Measurements from ENCODE around the gene APBB1.

The APBB1 gene

GRCh38 chr11:6377902-6378639 is 40.8 kb downstream of the APBB1 start:
- TF ChIP-seq EZH2 (IDR thresholded peaks at IDR 0.05; ENCODE audit: borderline replicate concordance, low read depth, low read length, severe bottlenecking) (no peak), CTCF (IDR thresholded peaks at IDR 0.05; ENCODE audit: borderline replicate concordance, extremely low read depth, low read length, poor library complexity, severe bottlenecking) (no peak)
- no peak for DNase-seq
- no peak overlapping the region for H3K27ac ChIP-seq (ENCODE audit: low read length)
- peaks cover 10% of the 10 kb centered on the region for H3K27me3 ChIP-seq (ENCODE audit: insufficient read depth, low read length, poor library complexity)
- H3K4me1 ChIP-seq (ENCODE audit: insufficient read depth, low read length): no peaks in the 10 kb centered on the region
- no peak overlapping the region for H3K4me2 ChIP-seq (ENCODE audit: insufficient read depth, low read length)
- no peak overlapping the region for H2AFZ ChIP-seq (ENCODE audit: low read depth, low read length)
- no peaks in the 10 kb centered on the region for H3K79me2 ChIP-seq (ENCODE audit: insufficient read depth, low read length)
- H3K4me3 ChIP-seq (ENCODE audit: low read depth in 1 of 2, low read length in 2 of 2): no peak overlapping the region
- no peak overlapping the region for H3K9ac ChIP-seq (ENCODE audit: low read depth, low read length)
- no peaks in the 10 kb centered on the region for H4K20me1 ChIP-seq (ENCODE audit: insufficient read depth, low read length)
- no peaks in the 10 kb centered on the region for H3K36me3 ChIP-seq (ENCODE audit: insufficient read depth, low read length)
- no peaks in the 10 kb centered on the region for H3K9me3 ChIP-seq (ENCODE audit: insufficient read depth, low read length, severe bottlenecking)
- ATAC-seq (ENCODE audit: insufficient read depth, low read depth): no peak

GRCh38 chr11:6371825-6372224 is 47.1 kb downstream of the APBB1 start:
- Histone ChIP-seq H3K79me2 (ENCODE audit: insufficient read depth, low read length) (no peaks in the 10 kb centered on the region), H3K27me3 (ENCODE audit: insufficient read depth, low read length, poor library complexity) (peaks cover 10% of the 10 kb centered on the region), H4K20me1 (ENCODE audit: insufficient read depth, low read length) (no peaks in the 10 kb centered on the region), H3K4me3 (ENCODE audit: low read depth in 1 of 2, low read length in 2 of 2) (no peak overlapping the region), H3K4me2 (ENCODE audit: insufficient read depth, low read length) (no peak overlapping the region), H3K9ac (ENCODE audit: low read depth, low read length) (no peak overlapping the region), H3K4me1 (ENCODE audit: insufficient read depth, low read length) (no peaks in the 10 kb centered on the region), H2AFZ (ENCODE audit: low read depth, low read length) (no peak overlapping the region), H3K9me3 (ENCODE audit: insufficient read depth, low read length, severe bottlenecking) (no peaks in the 10 kb centered on the region), H3K27ac (ENCODE audit: low read length) (no peak overlapping the region), H3K36me3 (ENCODE audit: insufficient read depth, low read length) (no peaks in the 10 kb centered on the region)
- TF ChIP-seq CTCF (IDR thresholded peaks at IDR 0.05; ENCODE audit: borderline replicate concordance, extremely low read depth, low read length, poor library complexity, severe bottlenecking): no peak
- no peak for TF ChIP-seq EZH2 (IDR thresholded peaks at IDR 0.05; ENCODE audit: borderline replicate concordance, low read depth, low read length, severe bottlenecking)
- DNase-seq (no peak), ATAC-seq (ENCODE audit: insufficient read depth, low read depth) (no peak)

DNA sequence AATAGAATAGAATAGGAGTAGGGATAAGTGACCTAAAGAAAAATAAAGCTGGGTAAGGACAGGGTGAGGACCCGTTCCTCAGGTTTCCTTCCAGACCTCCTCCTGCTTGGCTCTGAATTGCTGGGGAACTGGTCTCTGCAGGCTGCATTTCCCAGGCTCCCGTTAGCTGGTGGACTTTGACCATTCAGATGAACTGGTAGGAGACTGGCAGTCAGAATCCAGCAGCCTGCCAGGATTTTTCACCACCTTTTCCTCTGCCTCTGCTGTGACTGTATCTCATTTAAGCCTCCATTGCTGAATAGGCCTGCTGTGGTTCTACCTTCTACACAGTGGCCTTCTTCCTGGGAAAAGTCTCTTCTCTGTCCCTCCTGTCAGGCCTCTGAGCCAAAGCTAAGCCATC is 53.2 kb downstream of the APBB1 start:
- Histone ChIP-seq H2AFZ (ENCODE audit: low read depth, low read length) (no peak overlapping the region), H3K36me3 (ENCODE audit: insufficient read depth, low read length) (no peaks in the 10 kb centered on the region), H3K27ac (ENCODE audit: low read length) (no peak overlapping the region), H3K9me3 (ENCODE audit: insufficient read depth, low read length, severe bottlenecking) (no peaks in the 10 kb centered on the region), H4K20me1 (ENCODE audit: insufficient read depth, low read length) (0 out of 2 replicates have a peak, but pooled peaks cover 2% of the 10 kb centered on the region), H3K27me3 (ENCODE audit: insufficient read depth, low read length, poor library complexity) (peaks cover 4% of the 10 kb centered on the region), H3K79me2 (ENCODE audit: insufficient read depth, low read length) (no peaks in the 10 kb centered on the region), H3K4me2 (ENCODE audit: insufficient read depth, low read length) (no peak overlapping the region), H3K4me1 (ENCODE audit: insufficient read depth, low read length) (no peaks in the 10 kb centered on the region), H3K9ac (ENCODE audit: low read depth, low read length) (no peak overlapping the region), H3K4me3 (ENCODE audit: low read depth in 1 of 2, low read length in 2 of 2) (no peak overlapping the region)
- no peak for DNase-seq
- TF ChIP-seq CTCF (IDR thresholded peaks at IDR 0.05; ENCODE audit: borderline replicate concordance, extremely low read depth, low read length, poor library complexity, severe bottlenecking) (no peak), EZH2 (IDR thresholded peaks at IDR 0.05; ENCODE audit: borderline replicate concordance, low read depth, low read length, severe bottlenecking) (no peak)
- ATAC-seq (ENCODE audit: insufficient read depth, low read depth): no peak
